NCI-H2196 (cell line): ENCODE data around the gene GLIS2.

Source experiments
- DNase-seq: peaks from one replicate; lab custom pipeline; 2025; ENCODE audit not compliant: unreplicated experiment; lab: John Stamatoyannopoulos, UW

GLIS2 gene

GRCh38 chr16:4319454-4320421 is 3.9 kb downstream of the GLIS2 start:
- no peak for DNase-seq

GRCh38 chr16:4320571-4321137 is 4.8 kb downstream of the GLIS2 start:
- DNase-seq, result no peak

GRCh38 chr16:4321286-4322120 is 5.6 kb downstream of the GLIS2 start:
- DNase-seq, result no peak

GRCh38 chr16:4322121-4323052 is 6.5 kb downstream of the GLIS2 start:
- no peak for DNase-seq

GRCh38 chr16:4323071-4323844 is 7.4 kb downstream of the GLIS2 start:
- no peak for DNase-seq

- DNase-seq, result no peak
Measured at GRCh38 chr16:4323845-4324488, 8.1 kb downstream of the GLIS2 start.

GRCh38 chr16:4324492-4325252 is 8.8 kb downstream of the GLIS2 start:
- DNase-seq, result no peak

GRCh38 chr16:4325253-4325758 is 9.4 kb downstream of the GLIS2 start:
- DNase-seq, result no peak

- DNase-seq, result no peak
Measured at GRCh38 chr16:4327386-4328045, 11.6 kb downstream of the GLIS2 start.

GRCh38 chr16:4328046-4328781 is 12.3 kb downstream of the GLIS2 start:
- DNase-seq, result no peak

GRCh38 chr16:4328782-4329775 is 13.2 kb downstream of the GLIS2 start:
- DNase-seq, result no peak

- peak; percentile 74 for DNase-seq
Measured at GRCh38 chr16:4330277-4330874, 14.5 kb downstream of the GLIS2 start.

- no peak for DNase-seq
Measured at GRCh38 chr16:4332083-4332482, 16.2 kb downstream of the GLIS2 start.

- DNase-seq, result no peak
Measured at GRCh38 chr16:4332623-4333307, 16.9 kb downstream of the GLIS2 start.

GRCh38 chr16:4333308-4333638 is 17.4 kb downstream of the GLIS2 start:
- DNase-seq, result no peak
